Adipose tissue (tissue), 3 donors: Measurements from ENCODE around the gene CATSPERB. TPM values are rescaled to one million over a fixed set of nuclear protein-coding genes. Genes with fewer than 3 reads are reported as not detected.
"Not testable (repeated sequence)": the region's sequence is repeated elsewhere in the genome, so short reads cannot be mapped to it uniquely, and the experiment has no call there.

ENCODE experiments used
- H3K27ac ChIP-seq: one replicate; pipeline ENCODE4 v1.5.1; 2013; ENCODE audit warnings: low read depth, low read length
- WGBS, 3 donors: extraction: QIAGEN DNeasy Blood & Tissue Kit; methylation state at CpG; one replicate each; pipeline ENCODE4 v1.1.7; 2013; 5-methylcytosine and 5-hydroxymethylcytosine counted together
- polyA plus RNA-seq, 3 donors: library from polyadenylated mRNA; stranded (reverse); fragments of 200-250 nt; gene quantifications; one replicate each; pipeline ENCODE4 v1.2.3, GENCODE V29; 2013
- donor health status: healthy with polysubstance abuse.
- donor health status: Bipolar disorder and iron deficiency.
- donor health status: healthy.

The CATSPERB gene
- polyA plus RNA-seq, 3 donors: 0.45 to 11.4 (median 0.56) TPM

- H3K27ac ChIP-seq: no peak overlapping the region
- 46 to 69% (median 57%) methylated on average over 3 of the region's 3 CpGs for whole genome bisulfite sequencing, 3 donors
Measured at GRCh38 chr14:91606851-91607250, 125.0 kb downstream of the CATSPERB start.

GRCh38 chr14:91604611-91605010 lies 127.3 kb downstream of the CATSPERB start:
- WGBS, 3 donors: 81 to 85% (median 83%) methylated on average over 1 of the region's 1 CpG
- H3K27ac ChIP-seq: not testable (repeated sequence)

- H3K27ac ChIP-seq: no peak overlapping the region
- WGBS, 3 donors: 55 to 80% (median 76%) methylated on average over 4 of the region's 4 CpGs
Measured at GRCh38 chr14:91599994-91600393, 131.9 kb downstream of the CATSPERB start.

GRCh38 chr14:91595736-91596135 lies 136.2 kb downstream of the CATSPERB start:
- H3K27ac ChIP-seq: no peak overlapping the region
- 88 to 95% (median 93%) methylated on average over 1 of the region's 1 CpG for WGBS, 3 donors

GRCh38 chr14:91593957-91594356 lies 137.9 kb downstream of the CATSPERB start:
- WGBS, 3 donors: 95 to 100% (median 98%) methylated on average over 2 of the region's 2 CpGs
- H3K27ac ChIP-seq: not testable (repeated sequence)

GRCh38 chr14:91586410-91586809 lies 145.5 kb downstream of the CATSPERB start:
- WGBS, 3 donors: 78 to 100% (median 94%) methylated on average over 1 of the region's 1 CpG
- H3K27ac ChIP-seq: no peak overlapping the region

- H3K27ac ChIP-seq: no peak overlapping the region
Measured at GRCh38 chr14:91585856-91586255, 146.0 kb downstream of the CATSPERB start.

- 77 to 88% (median 88%) methylated on average over 3 of the region's 3 CpGs for WGBS, 3 donors
- H3K27ac ChIP-seq: no peak overlapping the region
Measured at GRCh38 chr14:91582761-91583160, 149.1 kb downstream of the CATSPERB start.

- no peak overlapping the region for H3K27ac ChIP-seq
- 50 to 73% (median 61%) methylated on average over 8 of the region's 8 CpGs for WGBS, 3 donors
Measured at GRCh38 chr14:91580876-91581577, 150.9 kb downstream of the CATSPERB start.

GRCh38 chr14:91577632-91578233 lies 154.2 kb downstream of the CATSPERB start:
- H3K27ac ChIP-seq: no peak overlapping the region
- WGBS, 3 donors: 84 to 96% (median 89%) methylated on average over 25 to 30 of the region's 30 CpGs

GRCh38 chr14:91575469-91576208 lies 156.2 kb downstream of the CATSPERB start:
- no peak overlapping the region for H3K27ac ChIP-seq
- WGBS, 3 donors: 57 to 87% (median 58%) methylated on average over 13 of the region's 13 CpGs

- 2% methylated on average over 48 to 59 of the region's 59 CpGs for WGBS, 3 donors
- H3K27ac ChIP-seq: no peak overlapping the region
Measured at GRCh38 chr14:91573894-91574837, 157.7 kb downstream of the CATSPERB start.

GRCh38 chr14:91573528-91573893 lies 158.4 kb downstream of the CATSPERB start:
- H3K27ac ChIP-seq: no peak overlapping the region

- 76 to 85% (median 77%) methylated on average over 1 of the region's 1 CpG for WGBS, 3 donors
- H3K27ac ChIP-seq: no peak overlapping the region
Measured at GRCh38 chr14:91570021-91570420, 161.9 kb downstream of the CATSPERB start.

- no peak overlapping the region for H3K27ac ChIP-seq
Measured at GRCh38 chr14:91569301-91569700, 162.6 kb downstream of the CATSPERB start.

- no peak overlapping the region for H3K27ac ChIP-seq
- WGBS, 3 donors: 88 to 91% (median 90%) methylated on average over 4 of the region's 4 CpGs
Measured at GRCh38 chr14:91568626-91569025, 163.3 kb downstream of the CATSPERB start.

- WGBS, 3 donors: 50 to 87% (median 69%) methylated on average over 4 of the region's 4 CpGs
- H3K27ac ChIP-seq: not testable (repeated sequence)
Measured at GRCh38 chr14:91567827-91568226, 164.1 kb downstream of the CATSPERB start.

- WGBS, 3 donors: 76 to 87% (median 77%) methylated on average over 2 of the region's 2 CpGs
- H3K27ac ChIP-seq: no peak overlapping the region
Measured at GRCh38 chr14:91555531-91555930, 176.4 kb downstream of the CATSPERB start.
